DND-41 (cell line): ENCODE results near the gene STXBP4.

Experiments
- EZH2 ChIP-seq: IDR thresholded peaks from 3 replicates; pipeline ENCODE4 v1.6.1; 2012; ENCODE audit warnings: borderline replicate concordance, low read depth, mild to moderate bottlenecking, moderate library complexity, low read length, inconsistent platforms; ENCODE audit not compliant: severe bottlenecking
- TF ChIP-seq, protein P1 (sequence below): IDR thresholded peaks from 2 replicates; pipeline ENCODE4 v1.5.1; 2012; ENCODE audit warnings: borderline replicate concordance, low read length, moderate library complexity, mild to moderate bottlenecking; ENCODE audit not compliant: poor library complexity, severe bottlenecking; ENCODE audit errors: extremely low read depth

- TF ChIP-seq, protein P1, sequence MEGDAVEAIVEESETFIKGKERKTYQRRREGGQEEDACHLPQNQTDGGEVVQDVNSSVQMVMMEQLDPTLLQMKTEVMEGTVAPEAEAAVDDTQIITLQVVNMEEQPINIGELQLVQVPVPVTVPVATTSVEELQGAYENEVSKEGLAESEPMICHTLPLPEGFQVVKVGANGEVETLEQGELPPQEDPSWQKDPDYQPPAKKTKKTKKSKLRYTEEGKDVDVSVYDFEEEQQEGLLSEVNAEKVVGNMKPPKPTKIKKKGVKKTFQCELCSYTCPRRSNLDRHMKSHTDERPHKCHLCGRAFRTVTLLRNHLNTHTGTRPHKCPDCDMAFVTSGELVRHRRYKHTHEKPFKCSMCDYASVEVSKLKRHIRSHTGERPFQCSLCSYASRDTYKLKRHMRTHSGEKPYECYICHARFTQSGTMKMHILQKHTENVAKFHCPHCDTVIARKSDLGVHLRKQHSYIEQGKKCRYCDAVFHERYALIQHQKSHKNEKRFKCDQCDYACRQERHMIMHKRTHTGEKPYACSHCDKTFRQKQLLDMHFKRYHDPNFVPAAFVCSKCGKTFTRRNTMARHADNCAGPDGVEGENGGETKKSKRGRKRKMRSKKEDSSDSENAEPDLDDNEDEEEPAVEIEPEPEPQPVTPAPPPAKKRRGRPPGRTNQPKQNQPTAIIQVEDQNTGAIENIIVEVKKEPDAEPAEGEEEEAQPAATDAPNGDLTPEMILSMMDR: no peak
- no peak for TF ChIP-seq EZH2
Observed at GRCh38 chr17:54983260-54983659, 14.7 kb downstream of the STXBP4 start.
